OCI-LY3 (cell line): Measurements from ENCODE around the gene DBNDD1.

ENCODE experiments used
- H2AFZ ChIP-seq: fragments of 200-600, 300-600 bp; shearing (Covaris generic); 2 replicates; pipeline ENCODE4 v1.6.0; 2014; ENCODE audit warnings: antibody characterized with exemption, low read depth, low read length
- H3K27ac ChIP-seq: fragments of 200-600, 300-600 bp; sonication (generic); 2 replicates; pipeline ENCODE4 v1.5.1; 2014; ENCODE audit warnings: mild to moderate bottlenecking, low read length, moderate library complexity, mixed read lengths
- H3K27me3 ChIP-seq: fragments of 200-600, 300-600 bp; sonication (generic); 2 replicates; pipeline ENCODE4 v1.6.1; 2014; ENCODE audit warnings: low read depth, low read length, mixed read lengths
- H3K36me3 ChIP-seq: fragments of 200-600, 300-600 bp; sonication (generic); replicated peaks from 2 replicates; pipeline ENCODE3; 2014; ENCODE audit warnings: low read depth, low read length, mixed read lengths
- H3K4me1 ChIP-seq: fragments of 300-600, 200-600 bp; sonication (generic); 2 replicates; pipeline ENCODE4 v1.6.1; 2014; ENCODE audit warnings: low read length, mixed read lengths
- H3K4me2 ChIP-seq: fragments of 200-600, 300-600 bp; sonication (generic); 2 replicates; pipeline ENCODE4 v1.6.1; 2014; ENCODE audit warnings: low read length, mixed read lengths
- H3K4me3 ChIP-seq: fragments of 300-600, 200-600 bp; sonication (generic); 2 replicates; pipeline ENCODE4 v1.5.1; 2014; ENCODE audit warnings: antibody characterized with exemption, mild to moderate bottlenecking, low read length, moderate library complexity
- H3K79me2 ChIP-seq: fragments of 300-600, 200-600 bp; shearing (Covaris generic); 2 replicates; pipeline ENCODE4 v1.6.1; 2014; ENCODE audit warnings: mild to moderate bottlenecking, low read length, mixed read lengths
- H3K9ac ChIP-seq: fragments of 300-600, 200-600 bp; shearing (Covaris generic); 2 replicates; pipeline ENCODE4 v1.6.0; 2014; ENCODE audit warnings: mild to moderate bottlenecking, low read length, moderate library complexity
- H3K9me3 ChIP-seq: fragments of 200-600, 300-600 bp; shearing (Covaris generic); 2 replicates; pipeline ENCODE4 v1.6.1; 2014; ENCODE audit warnings: low read length, mixed read lengths; ENCODE audit not compliant: insufficient read depth
- H4K20me1 ChIP-seq: fragments of 200-600, 300-600 bp; sonication (generic); 2 replicates; pipeline ENCODE4 v1.6.1; 2016; ENCODE audit warnings: low read length, mixed read lengths; ENCODE audit not compliant: insufficient read depth
- CTCF ChIP-seq: fragments of 200-600, 300-600 bp; sonication (generic); IDR thresholded peaks from 2 replicates; pipeline ENCODE4 v1.5.1; 2014; ENCODE audit warnings: antibody characterized with exemption, low read length, low read depth
- EZH2phosphoT487 ChIP-seq: fragments of 200-600 bp; shearing (Covaris generic); IDR thresholded peaks from 2 replicates; pipeline ENCODE4 v1.6.1; 2018; ENCODE audit warnings: antibody characterized with exemption, mixed run types, low read depth

DBNDD1 gene

DNA sequence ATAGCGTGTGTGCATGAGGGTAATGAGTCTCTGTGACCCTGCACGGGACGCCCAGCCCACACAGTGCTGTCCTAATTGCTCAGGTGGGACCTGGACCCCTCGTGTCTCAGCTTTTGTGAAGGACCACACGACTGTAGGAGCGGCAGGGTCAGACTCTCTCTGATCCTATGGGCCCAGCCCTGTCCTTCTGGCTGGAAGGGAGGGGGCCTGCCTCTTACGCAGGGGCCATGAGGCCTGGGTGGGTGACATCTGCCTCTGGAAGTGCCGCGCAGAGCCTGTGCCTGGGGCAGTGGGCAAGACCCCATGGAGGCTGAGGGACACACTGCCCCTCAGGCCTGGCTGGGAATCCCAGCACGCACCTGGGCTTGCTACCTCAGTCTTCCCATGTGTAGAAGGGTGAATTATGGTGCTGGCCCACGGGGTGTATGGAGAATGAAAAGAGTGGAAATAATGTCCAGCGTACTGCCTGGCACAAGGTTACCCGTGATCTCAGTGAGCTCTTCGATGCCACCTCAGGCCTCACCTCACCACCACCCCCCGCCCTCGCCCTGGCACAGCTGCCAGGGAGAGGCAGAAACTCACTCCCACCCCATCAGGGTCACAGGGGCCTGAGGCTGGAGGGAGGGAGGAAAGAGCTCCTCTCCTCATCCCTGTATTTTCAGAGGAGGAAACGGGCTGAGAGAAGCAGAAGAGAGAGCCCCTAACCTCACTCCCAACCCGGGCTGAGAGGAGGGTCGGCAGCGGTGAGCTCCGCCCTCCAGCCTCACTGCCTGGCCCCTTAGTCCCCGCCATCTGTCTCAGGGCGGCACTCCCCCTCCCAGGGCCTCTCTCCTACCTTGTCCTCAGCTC lies 27.1 kb upstream of the DBNDD1 start:
- Histone ChIP-seq H2AFZ (no peak overlapping the region), H3K79me2 (no peaks in the 10 kb centered on the region), H3K27me3 (no peaks in the 10 kb centered on the region), H4K20me1 (no peaks in the 10 kb centered on the region), H3K36me3 (no peaks in the 10 kb centered on the region), H3K9ac (no peak overlapping the region), H3K4me1 (no peaks in the 10 kb centered on the region), H3K27ac (no peak overlapping the region), H3K9me3 (no peaks in the 10 kb centered on the region), H3K4me3 (no peak overlapping the region), H3K4me2 (no peak overlapping the region)
- TF ChIP-seq EZH2phosphoT487 (no peak), CTCF (no peak)

GRCh38 chr16:90044111-90044551 lies 24.9 kb upstream of the DBNDD1 start:
- Histone ChIP-seq H4K20me1 (no peaks in the 10 kb centered on the region), H3K79me2 (no peaks in the 10 kb centered on the region), H3K4me3 (no peak overlapping the region), H3K36me3 (no peaks in the 10 kb centered on the region), H3K4me2 (no peak overlapping the region), H3K27me3 (no peaks in the 10 kb centered on the region), H3K9me3 (no peaks in the 10 kb centered on the region), H3K27ac (no peak overlapping the region), H3K9ac (no peak overlapping the region), H2AFZ (no peak overlapping the region), H3K4me1 (no peaks in the 10 kb centered on the region)
- no peak for TF ChIP-seq CTCF
- no peak for TF ChIP-seq EZH2phosphoT487

GRCh38 chr16:90043526-90043925 lies 24.3 kb upstream of the DBNDD1 start:
- TF ChIP-seq EZH2phosphoT487 (no peak), CTCF (no peak)
- H3K4me2 ChIP-seq, result no peak overlapping the region
- H3K27ac ChIP-seq, result no peak overlapping the region
- no peaks in the 10 kb centered on the region for H4K20me1 ChIP-seq
- no peak overlapping the region for H2AFZ ChIP-seq
- H3K9me3 ChIP-seq, result no peaks in the 10 kb centered on the region
- no peaks in the 10 kb centered on the region for H3K27me3 ChIP-seq
- H3K79me2 ChIP-seq, result no peaks in the 10 kb centered on the region
- no peaks in the 10 kb centered on the region for H3K4me1 ChIP-seq
- H3K9ac ChIP-seq, result no peak overlapping the region
- H3K36me3 ChIP-seq, result no peaks in the 10 kb centered on the region
- no peak overlapping the region for H3K4me3 ChIP-seq

DNA sequence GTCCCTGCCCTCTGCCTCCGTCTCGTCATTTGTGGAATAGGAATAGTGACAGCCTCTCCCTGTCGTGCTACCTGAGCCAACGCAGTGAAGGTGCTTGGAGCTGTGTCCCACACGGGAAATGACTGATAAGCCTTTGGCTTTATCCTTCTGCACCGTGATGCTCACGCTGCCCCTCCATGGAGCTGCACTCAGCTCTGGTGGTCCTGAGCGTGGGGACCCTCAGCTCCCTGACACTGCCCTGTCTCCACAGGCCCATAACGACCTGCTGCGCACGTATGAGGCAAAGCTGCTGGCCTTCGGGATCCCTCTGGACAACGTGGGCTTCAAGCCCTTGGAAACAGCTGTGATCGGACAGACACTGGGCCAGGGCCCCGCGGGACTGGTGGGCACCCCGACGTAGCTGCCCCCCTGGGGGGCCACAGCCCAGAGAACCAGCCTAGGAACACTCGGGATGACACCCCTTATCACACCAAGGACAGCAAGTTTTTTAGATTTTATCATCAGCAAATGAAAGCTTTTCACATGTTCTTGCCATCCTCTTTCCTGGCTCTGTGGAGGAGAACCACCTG lies 23.8 kb upstream of the DBNDD1 start:
- H3K36me3 ChIP-seq, result no peaks in the 10 kb centered on the region
- no peaks in the 10 kb centered on the region for H3K27me3 ChIP-seq
- TF ChIP-seq EZH2phosphoT487, result no peak
- no peak for TF ChIP-seq CTCF
- no peak overlapping the region for H3K9ac ChIP-seq
- no peaks in the 10 kb centered on the region for H3K4me1 ChIP-seq
- H4K20me1 ChIP-seq, result no peaks in the 10 kb centered on the region
- H3K4me2 ChIP-seq, result no peak overlapping the region
- H3K79me2 ChIP-seq, result no peaks in the 10 kb centered on the region
- H3K4me3 ChIP-seq, result no peak overlapping the region
- H3K9me3 ChIP-seq, result no peaks in the 10 kb centered on the region
- no peak overlapping the region for H2AFZ ChIP-seq
- no peak overlapping the region for H3K27ac ChIP-seq
